Activated T-cell treated with anti-CD3 and anti-CD28 coated beads, Interleukin-2, amount 50 U/mL, for 72 hours (primary cell): Measurements from ENCODE around the gene HSPA12B. TPM values are rescaled to one million over a fixed set of nuclear protein-coding genes. Genes with fewer than 3 reads are reported as not detected.

ENCODE experiments used
- ATAC-seq, 2 donors: fragments of 150-1000 bp; cut with Tn5 transposase; replicated peaks in 1 of 2; 2 replicates each; pipeline ENCODE4 v1.10.0; 2021; ENCODE audit warnings: moderate library complexity in 2 of 2, mild to moderate bottlenecking in 1 of 2
- DNase-seq, 2 donors: peaks; one replicate each; pipeline ENCODE4 v3.0.0; 2021 to 2022; ENCODE audit warnings: mixed read lengths in 1 of 2
- H3K27ac Mint-ChIP-seq: one replicate; pipeline ENCODE4 v1.8.0; 2022; ENCODE audit warnings: mild to moderate bottlenecking, moderate library complexity, mixed read lengths
- H3K27me3 Mint-ChIP-seq: one replicate; pipeline ENCODE4 v1.8.0; 2022; ENCODE audit warnings: low read depth, mixed read lengths
- H3K36me3 Mint-ChIP-seq, 2 donors: one replicate each; pipeline ENCODE4 v1.8.0; 2022; ENCODE audit warnings: mixed read lengths in 2 of 2, mild to moderate bottlenecking in 1 of 2; ENCODE audit not compliant: insufficient read depth in 2 of 2
- H3K4me1 Mint-ChIP-seq: one replicate; pipeline ENCODE4 v1.8.0; 2022; ENCODE audit warnings: low read depth, mixed read lengths
- H3K4me3 Mint-ChIP-seq, 2 donors: one replicate each; pipeline ENCODE4 v1.8.0; 2022; ENCODE audit warnings: mild to moderate bottlenecking in 2 of 2, mixed read lengths in 2 of 2, moderate library complexity in 2 of 2
- H3K9me3 Mint-ChIP-seq, 2 donors: one replicate each; pipeline ENCODE4 v1.8.0; 2022; ENCODE audit warnings: mixed read lengths in 2 of 2
- total RNA-seq, 2 donors: library from RNA; stranded (reverse); gene quantifications; one replicate each; pipeline ENCODE4 v1.2.3, GENCODE V29; 2022

Gene HSPA12B
- total RNA-seq, 2 donors from 2014 or later: not detected

DNA sequence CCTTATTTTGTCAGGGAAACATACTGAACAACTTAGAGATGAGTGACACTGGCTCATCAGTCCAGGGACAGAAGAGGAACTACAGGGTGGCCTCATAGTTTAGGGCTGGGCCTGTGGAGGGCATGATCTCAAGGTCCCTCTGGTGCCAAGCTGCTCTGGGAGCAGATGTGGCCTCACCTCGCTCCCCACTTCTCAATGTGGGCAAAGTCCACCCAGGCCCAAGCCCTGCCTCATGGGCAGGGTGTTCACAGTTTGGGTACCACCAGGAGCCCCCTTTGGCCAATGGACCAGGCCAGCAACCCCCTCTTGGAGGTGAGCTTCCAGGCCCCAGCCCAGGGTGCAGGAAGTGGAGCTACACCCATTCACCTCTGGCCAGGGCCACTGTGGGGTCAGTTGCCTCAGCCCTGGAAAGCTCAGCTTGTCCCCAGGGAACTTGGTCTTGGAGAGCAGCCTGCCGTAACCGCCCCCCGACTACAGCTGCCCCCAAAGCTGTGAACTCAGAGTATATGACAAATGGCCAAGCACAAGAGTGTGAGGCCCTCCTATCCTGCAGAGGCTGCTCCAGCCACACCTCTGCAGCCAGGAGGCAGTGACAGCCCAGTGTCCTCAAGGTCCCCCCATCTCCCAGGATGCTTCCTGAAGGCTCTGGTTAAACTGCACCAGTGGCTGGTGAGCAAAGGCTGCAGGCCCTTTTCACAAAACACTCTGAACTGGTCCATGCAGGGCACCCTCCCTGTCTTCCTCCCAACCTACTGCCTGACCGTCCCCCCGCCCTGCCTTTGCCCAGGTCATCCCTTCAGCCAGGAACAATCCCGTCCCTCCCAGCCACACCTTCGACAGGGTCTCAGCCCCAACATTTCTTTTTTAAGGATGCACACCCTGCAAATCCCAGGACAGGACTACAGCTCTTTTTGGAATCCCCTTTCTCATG is 31.5 kb downstream of the HSPA12B start:
- no peaks in the 10 kb centered on the region for H3K9me3 Mint-ChIP-seq
- no peak overlapping the region for H3K4me3 Mint-ChIP-seq
- no peak for ATAC-seq
- H3K36me3 Mint-ChIP-seq: peaks cover 0 to 1% of the 10 kb centered on the region in 2 donors
- no peak for DNase-seq
- no peak overlapping the region for H3K27ac Mint-ChIP-seq
- peaks cover 38% of the 10 kb centered on the region for H3K4me1 Mint-ChIP-seq
- H3K27me3 Mint-ChIP-seq: no peaks in the 10 kb centered on the region

DNA sequence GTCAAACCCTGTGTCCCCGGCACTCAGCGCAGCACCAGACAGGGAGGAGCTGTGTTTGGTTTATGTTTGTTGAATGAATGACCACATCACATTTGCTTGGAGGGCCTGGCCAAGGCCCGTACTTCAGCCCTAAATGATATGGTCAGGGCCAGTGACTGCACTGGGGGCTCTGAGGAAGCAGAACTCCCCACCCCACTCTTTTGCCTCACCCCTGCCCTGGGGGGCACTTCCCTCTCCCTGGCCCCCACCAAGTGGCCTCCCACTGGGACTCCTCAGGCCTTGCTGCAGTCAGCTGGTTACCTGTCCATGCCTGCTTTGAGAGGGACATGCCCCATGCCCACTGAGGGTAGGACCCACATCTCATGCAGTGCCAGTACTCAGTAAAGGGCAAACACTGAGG is 32.2 kb downstream of the HSPA12B start:
- Mint-ChIP-seq H3K27ac (no peak overlapping the region), H3K4me3 (no peak overlapping the region)

DNA sequence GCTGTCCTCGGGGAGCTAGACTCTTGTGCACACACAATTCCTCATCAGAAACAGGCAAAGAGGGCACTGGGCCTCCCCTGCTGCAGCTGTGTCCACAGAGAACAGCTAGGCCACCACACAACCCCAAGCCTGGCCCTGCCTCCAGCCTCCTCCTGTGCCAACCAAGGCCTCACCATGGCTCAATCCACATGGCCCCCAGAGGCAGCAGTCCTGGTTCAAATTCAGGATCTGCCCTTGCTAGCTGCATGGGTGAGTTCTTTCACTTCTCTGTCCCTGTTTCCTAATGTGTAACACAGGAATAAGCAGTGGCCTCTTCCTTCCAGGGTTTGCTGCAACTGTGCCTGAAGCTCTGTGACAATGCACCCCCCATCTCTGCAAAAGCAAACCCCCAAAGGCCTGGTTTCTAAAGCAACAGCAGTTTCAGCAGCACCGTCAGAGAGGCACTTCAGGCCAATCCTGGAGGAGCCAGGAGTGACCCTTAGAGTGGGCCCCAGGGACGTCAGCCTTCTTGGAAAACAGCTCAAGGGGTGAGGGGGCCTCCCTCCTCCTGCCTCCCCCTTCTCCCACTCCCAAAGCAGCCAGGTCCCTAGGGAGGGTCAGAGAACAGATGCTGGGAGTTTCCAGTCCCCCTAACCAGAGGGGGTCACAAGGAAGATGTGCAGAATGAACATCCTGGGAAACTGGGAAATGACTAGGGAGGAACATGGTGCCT is 32.8 kb downstream of the HSPA12B start:
- ATAC-seq: no peak
- H3K4me1 Mint-ChIP-seq: peaks cover 41% of the 10 kb centered on the region
- H3K4me3 Mint-ChIP-seq: peak overlapping the region in 1 of 2 donors; percentile 94
- H3K9me3 Mint-ChIP-seq: no peaks in the 10 kb centered on the region
- no peak for DNase-seq
- H3K36me3 Mint-ChIP-seq: peaks cover 0 to 1% of the 10 kb centered on the region in 2 donors
- H3K27me3 Mint-ChIP-seq: no peaks in the 10 kb centered on the region
- H3K27ac Mint-ChIP-seq: no peak overlapping the region

More for the DNA sequence above, 32.2 kb downstream of the HSPA12B start:
- DNase-seq (no peak), ATAC-seq (no peak)
- Mint-ChIP-seq H3K9me3 (no peaks in the 10 kb centered on the region), H3K36me3 (peaks cover 0 to 1% of the 10 kb centered on the region in 2 donors), H3K27me3 (no peaks in the 10 kb centered on the region), H3K4me1 (peaks cover 45% of the 10 kb centered on the region)

DNA sequence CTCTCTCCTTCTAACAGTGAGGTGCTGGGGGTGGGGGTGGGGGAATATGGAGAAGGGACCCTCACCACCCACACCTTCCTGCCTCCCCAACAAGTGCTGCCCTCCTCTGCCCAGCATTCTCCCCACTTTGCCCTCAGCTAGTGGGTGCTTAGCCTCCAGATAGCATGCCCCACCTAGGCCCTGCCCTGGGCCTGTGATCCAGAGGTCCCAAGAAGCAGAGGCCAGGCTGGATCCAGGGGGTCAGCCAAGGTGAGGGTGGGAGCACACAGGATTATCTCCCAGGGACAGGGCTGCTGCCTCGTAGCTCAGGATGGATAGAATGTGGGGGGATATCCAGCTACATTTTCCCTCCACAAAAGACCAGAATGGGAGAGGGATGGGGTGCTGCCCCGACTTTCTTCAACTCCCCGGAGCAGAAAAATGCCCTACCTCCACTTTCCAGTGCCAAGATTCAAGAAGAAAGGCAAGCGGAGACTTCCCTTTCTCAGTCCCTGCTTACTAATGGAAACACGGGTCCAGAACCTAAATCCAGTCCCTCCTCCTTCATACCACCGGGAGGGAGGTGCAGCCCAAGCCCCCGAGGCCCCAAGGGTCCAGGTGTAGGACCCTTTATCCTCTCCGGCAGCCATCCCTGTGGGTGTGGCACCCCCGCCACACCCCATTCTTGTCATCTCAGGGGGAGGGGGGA is 34.1 kb downstream of the HSPA12B start:
- Mint-ChIP-seq H3K4me1 (peaks cover 36% of the 10 kb centered on the region), H3K4me3 (peak overlapping the region; percentile 93 to 94), H3K36me3 (peaks cover 0 to 1% of the 10 kb centered on the region in 2 donors), H3K27me3 (no peaks in the 10 kb centered on the region), H3K9me3 (no peaks in the 10 kb centered on the region), H3K27ac (no peak overlapping the region)
- DNase-seq (no peak), ATAC-seq (no peak)

DNA sequence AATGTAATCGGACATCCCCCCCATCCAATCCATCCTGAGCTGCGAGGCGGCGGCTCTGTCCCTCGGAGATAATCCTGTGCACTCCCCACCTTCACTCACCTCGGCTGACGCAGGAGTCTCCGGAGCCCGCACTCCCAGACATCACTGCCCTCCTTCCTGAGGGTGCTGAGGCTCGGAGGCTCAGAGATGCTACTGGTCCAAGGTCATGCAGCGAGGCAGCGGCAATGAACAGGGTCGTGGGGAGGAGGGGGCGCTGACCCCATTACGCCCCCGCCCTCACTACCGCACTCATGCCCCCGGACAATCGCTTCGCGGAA is 34.6 kb downstream of the HSPA12B start:
- Mint-ChIP-seq H3K4me3 (peak overlapping the region; percentile 93 to 94), H3K27me3 (no peaks in the 10 kb centered on the region)
- DNase-seq: peak; percentile 24 to 29

DNA sequence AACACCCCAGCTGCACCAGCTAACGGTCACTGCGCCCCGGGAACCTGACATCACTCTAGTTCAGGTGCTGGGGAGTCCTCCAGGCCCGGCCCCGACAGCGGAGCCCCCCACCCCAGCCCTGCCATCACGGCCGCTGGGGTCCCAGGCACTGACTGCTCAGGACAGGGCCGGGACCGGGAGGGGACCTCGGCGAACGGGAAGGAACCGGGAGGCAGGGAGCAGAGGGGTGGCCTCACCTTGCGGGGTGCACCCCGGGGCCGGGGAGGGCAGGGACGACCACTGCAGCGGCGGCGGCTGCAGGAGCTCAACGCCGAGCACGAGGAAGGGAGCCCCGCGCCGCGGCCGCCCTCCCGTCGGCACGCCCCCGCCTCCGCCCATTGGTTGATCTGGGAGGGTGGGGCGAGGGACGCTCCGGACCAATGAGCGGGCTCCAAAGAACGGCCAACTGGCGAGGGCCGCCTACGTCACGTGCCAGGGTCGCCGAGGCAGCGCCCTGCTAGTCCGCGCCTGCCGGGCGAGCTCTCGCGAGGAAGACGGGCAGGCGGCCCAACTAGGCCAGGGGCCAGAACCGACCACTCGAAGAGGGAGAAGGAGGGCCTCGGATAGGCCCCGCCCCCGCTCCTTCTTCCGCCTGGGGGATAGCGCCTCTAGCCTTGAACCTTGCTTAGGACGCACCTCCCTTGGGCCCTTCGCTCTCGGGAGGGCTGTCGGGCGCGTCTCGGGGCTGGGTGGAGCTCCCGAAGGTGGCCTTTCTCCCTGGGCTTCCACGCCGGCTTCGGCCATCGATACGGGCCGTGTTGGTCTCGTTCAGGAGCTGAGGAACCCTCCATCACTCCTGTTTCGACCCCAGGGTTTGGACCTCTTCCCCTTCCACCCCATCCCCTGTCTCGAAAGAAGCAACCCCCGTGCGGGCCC is 35.2 kb downstream of the HSPA12B start, which contains the start of gene ADISSP:
TSS of gene ADISSP (minus strand) at position 327 of the 915 bp plus-strand sequence. CDS start 7,653 bp downstream, outside the sequence.
- peaks cover 36% of the 10 kb centered on the region for H3K4me1 Mint-ChIP-seq
- H3K27me3 Mint-ChIP-seq: no peaks in the 10 kb centered on the region
- peak; percentile 92 for ATAC-seq
- no peaks in the 10 kb centered on the region for H3K9me3 Mint-ChIP-seq
- peaks cover 0 to 1% of the 10 kb centered on the region in 2 donors for H3K36me3 Mint-ChIP-seq
- peak within 1 kb of the TSS; percentile 74 for H3K27ac Mint-ChIP-seq
- peak; percentile 99 for DNase-seq
- peak within 1 kb of the TSS; percentile 93 to 94 for H3K4me3 Mint-ChIP-seq

More for the DNA sequence above, 34.6 kb downstream of the HSPA12B start:
- no peak overlapping the region for H3K27ac Mint-ChIP-seq
- no peak for ATAC-seq
- peaks cover 0 to 1% of the 10 kb centered on the region in 2 donors for H3K36me3 Mint-ChIP-seq
- H3K4me1 Mint-ChIP-seq: peaks cover 36% of the 10 kb centered on the region
- no peaks in the 10 kb centered on the region for H3K9me3 Mint-ChIP-seq

DNA sequence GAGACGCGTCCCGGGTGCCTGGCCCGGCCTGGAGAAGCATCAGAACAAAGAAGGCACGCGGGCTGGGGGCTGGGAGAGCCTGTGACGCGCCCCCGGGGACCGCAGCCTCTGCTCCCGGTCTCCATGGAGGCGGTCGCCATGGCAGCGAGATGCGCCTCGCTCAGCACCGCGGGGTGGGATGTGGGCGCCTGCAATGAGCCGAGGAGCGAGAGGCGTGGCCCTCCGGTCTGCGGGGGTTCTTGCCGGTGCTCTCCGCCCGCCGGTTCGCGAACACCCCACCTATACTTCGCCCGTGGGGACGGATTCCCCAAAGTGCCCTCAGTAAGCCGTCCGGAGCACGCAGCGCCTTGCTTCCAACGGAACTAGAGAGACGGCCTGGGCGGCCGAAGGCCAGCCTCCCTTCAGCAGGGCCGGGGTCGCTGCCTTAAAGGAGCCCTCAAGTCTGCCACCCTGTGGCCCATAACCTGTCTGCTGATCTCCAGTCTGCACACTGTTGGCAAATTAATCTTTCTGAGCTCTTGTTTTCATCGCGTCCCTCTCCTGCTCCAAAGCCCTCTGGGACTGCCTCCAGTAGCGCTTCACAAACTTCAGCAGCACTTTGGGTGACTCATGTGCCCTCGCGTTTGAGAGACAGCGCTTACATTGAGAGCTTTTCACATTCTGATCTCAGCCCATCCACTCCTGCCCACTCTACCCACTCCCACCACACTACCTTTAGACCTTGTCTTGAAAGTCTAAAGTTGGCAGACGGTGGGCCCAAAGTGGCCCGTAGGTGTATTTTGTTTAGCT is 36.1 kb downstream of the HSPA12B start:
- Mint-ChIP-seq H3K4me1 (peaks cover 36% of the 10 kb centered on the region), H3K4me3 (peak overlapping the region; percentile 81 to 94), H3K36me3 (peaks cover 0 to 1% of the 10 kb centered on the region in 2 donors), H3K27me3 (no peaks in the 10 kb centered on the region), H3K27ac (peak overlapping the region; percentile 74), H3K9me3 (no peaks in the 10 kb centered on the region)
- ATAC-seq (peak; percentile 62 to 68), DNase-seq (peak; percentile 81 to 86)

DNA sequence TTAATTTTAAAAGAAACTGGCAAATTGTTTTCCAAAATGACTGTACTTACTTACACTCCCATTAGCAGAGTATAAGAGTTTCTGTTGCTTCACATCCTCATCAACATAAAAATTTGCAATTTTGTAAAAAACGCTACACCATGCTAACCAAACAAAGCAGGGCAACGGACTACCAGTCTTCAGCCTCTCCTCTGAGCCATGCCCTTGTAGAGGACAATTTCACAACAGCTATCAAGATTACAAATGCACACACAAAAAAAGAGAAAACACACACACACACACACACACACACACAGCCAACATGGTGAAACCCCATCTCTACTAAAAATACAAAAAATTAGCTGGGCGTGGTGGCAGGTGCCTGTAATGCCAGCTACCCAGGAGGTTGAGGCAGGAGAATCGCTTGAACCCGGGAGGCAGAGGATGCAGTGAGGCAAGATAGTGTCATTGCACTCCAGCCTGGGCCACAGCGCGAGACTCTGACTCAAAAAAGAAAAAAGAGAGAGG is 39.1 kb downstream of the HSPA12B start:
- Mint-ChIP-seq H3K36me3 (peaks cover 0 to 1% of the 10 kb centered on the region in 2 donors), H3K27ac (no peak overlapping the region), H3K27me3 (no peaks in the 10 kb centered on the region), H3K4me1 (peaks cover 22% of the 10 kb centered on the region), H3K9me3 (no peaks in the 10 kb centered on the region), H3K4me3 (no peak overlapping the region)
- no peak for ATAC-seq
- DNase-seq: no peak

DNA sequence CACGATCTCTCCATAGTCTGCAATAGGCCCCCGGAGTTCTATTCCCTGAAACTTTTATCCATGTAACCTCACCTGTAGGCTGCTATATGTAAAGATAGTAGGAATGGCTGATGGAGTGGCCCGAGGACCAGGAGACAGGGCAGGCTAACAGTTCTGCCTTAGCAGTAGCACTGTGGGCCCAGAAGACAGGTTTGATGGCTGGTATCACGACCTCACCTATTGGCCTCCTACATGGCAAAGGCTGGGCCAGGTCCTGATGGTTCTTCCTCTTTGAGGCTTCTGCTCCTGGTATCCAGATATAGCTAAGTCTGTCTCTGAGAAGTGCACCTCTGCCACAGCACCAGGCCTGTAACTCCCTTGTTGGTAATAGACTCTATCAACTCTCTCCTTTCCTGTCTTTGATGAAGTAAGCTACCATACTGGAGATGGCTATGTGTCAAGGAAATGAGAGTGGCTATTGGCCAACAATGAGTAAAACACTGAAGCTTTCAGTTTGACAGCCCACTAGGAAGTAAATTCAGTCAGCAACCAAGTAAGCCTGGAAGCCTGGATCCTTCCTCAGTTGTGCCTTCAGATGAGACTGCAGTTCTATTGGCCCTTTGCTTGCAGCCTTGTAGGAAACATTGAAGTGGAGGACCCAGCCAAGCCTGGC is 43.1 kb downstream of the HSPA12B start:
- ATAC-seq (peak in 1 of 2 donors; percentile 46), DNase-seq (no peak)
- no peak overlapping the region for H3K4me3 Mint-ChIP-seq
- no peaks in the 10 kb centered on the region for H3K9me3 Mint-ChIP-seq
- peaks cover 15% of the 10 kb centered on the region for H3K4me1 Mint-ChIP-seq
- peaks cover 20% of the 10 kb centered on the region for H3K27me3 Mint-ChIP-seq
- H3K36me3 Mint-ChIP-seq: no peaks in the 10 kb centered on the region
- no peak overlapping the region for H3K27ac Mint-ChIP-seq

DNA sequence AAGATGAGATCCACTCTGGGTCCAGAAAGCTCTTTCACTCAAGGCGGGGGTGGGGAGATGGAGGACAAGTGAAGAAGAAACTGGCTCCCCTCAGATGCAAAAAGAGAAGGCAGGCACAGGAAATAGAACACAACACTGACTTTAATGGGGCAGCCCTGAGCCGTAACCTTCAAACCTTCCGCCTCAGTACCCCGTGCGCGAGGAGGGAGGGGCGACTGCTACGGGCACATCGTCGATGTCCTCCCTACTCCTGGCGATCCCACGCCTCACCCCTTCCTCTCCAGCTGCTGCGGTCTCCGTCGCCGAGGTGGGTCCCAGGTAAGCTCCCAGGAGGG is 44.9 kb downstream of the HSPA12B start:
- Mint-ChIP-seq H3K36me3 (no peaks in the 10 kb centered on the region), H3K27ac (no peak overlapping the region)
- DNase-seq: peak in 1 of 2 donors; percentile 29

More for the DNA sequence above, 44.9 kb downstream of the HSPA12B start:
- peaks cover 33% of the 10 kb centered on the region for H3K4me1 Mint-ChIP-seq
- no peaks in the 10 kb centered on the region for H3K9me3 Mint-ChIP-seq
- ATAC-seq: peak; percentile 53 to 55
- H3K4me3 Mint-ChIP-seq: peak overlapping the region; percentile 85 to 87
- peaks cover 20% of the 10 kb centered on the region for H3K27me3 Mint-ChIP-seq
